Ovary (tissue), 9 donors: ENCODE data around the gene GBX2. TPM values are rescaled to one million over a fixed set of nuclear protein-coding genes. Genes with fewer than 3 reads are reported as not detected.

Experiments
- DNase-seq, 5 donors: peaks; one replicate each; pipeline ENCODE4 v3.0.0-alpha.2; 2019 to 2020
- H3K27ac ChIP-seq, 2 donors: fragments of 200-600 bp; one replicate each; pipeline versions ENCODE4 v1.5.1 to v1.8.0; 2019 to 2022
- H3K27me3 ChIP-seq: fragments of 200-600 bp; one replicate; pipeline ENCODE4 v1.8.0; 2022
- H3K36me3 ChIP-seq: fragments of 200-600 bp; sonication (generic); one replicate; pipeline ENCODE4 v1.5.1; 2019
- H3K4me1 ChIP-seq: one replicate; pipeline ENCODE4 v1.8.1; 2013; ENCODE audit warnings: mild to moderate bottlenecking, moderate library complexity; ENCODE audit not compliant: insufficient read depth
- H3K4me3 ChIP-seq: fragments of 200-600 bp; sonication (generic); one replicate; pipeline ENCODE4 v1.5.1; 2017
- H3K9me3 ChIP-seq, 2 donors: fragments of 200-600 bp in 1 of 2; sonication (generic) in 1 of 2; one replicate each; pipeline versions ENCODE4 v1.5.1 to v1.8.1; 2013 to 2019; ENCODE audit warnings: mild to moderate bottlenecking in 1 of 2, moderate library complexity in 1 of 2
- CTCF ChIP-seq, 3 donors: fragments of 450-650 bp in 2 of 3; fragments of 200-600 bp in 1 of 3; IDR thresholded peaks; one replicate each; pipeline versions ENCODE4 v1.5.1 to v1.8.0; 2016 to 2022; ENCODE audit warnings: antibody characterized with exemption in 3 of 3, mild to moderate bottlenecking in 1 of 3
- EP300 ChIP-seq: sonication (generic); formaldehyde crosslinking; IDR thresholded peaks from one replicate; pipeline ENCODE4 v1.6.1; 2017; ENCODE audit warnings: antibody characterized with exemption
- POLR2A ChIP-seq: fragments of 450-650 bp; IDR thresholded peaks from one replicate; pipeline ENCODE4 v1.6.1; 2017; ENCODE audit warnings: antibody characterized with exemption, mild to moderate bottlenecking, moderate library complexity
- WGBS, 3 donors: extraction: QIAGEN DNeasy Blood & Tissue Kit in 1 of 3; methylation state at CpG; one replicate each; pipeline versions ENCODE4 v1.1.5 to v1.1.7; 2013 to 2017; 5-methylcytosine and 5-hydroxymethylcytosine counted together
- intact Hi-C, 4 donors: fragments of 100-400 bp; cut with DNase I; formaldehyde crosslinking; loops; one replicate each; pipeline versions ENCODE4 v1.11.0 to v1.15.1; 2022 to 2023
- polyA plus RNA-seq, 2 donors: library from polyadenylated mRNA; stranded (reverse); fragments of 200-250 nt in 1 of 2; fragments of 350-450 nt in 1 of 2; fragmentation: Illumina TruSeq in 1 of 2; extraction: RNeasy Lipid Tissue Mini Kit (QIAGEN cat#74804) in 1 of 2; gene quantifications; one replicate each; pipeline ENCODE4 v1.2.3, GENCODE V29; 2013 to 2014
- small RNA-seq: library from RNA; depleted of rRNA; stranded (forward); fragments of <200 nt; gene quantifications from one replicate; pipeline ENCODE3, GENCODE V24; 2016
- total RNA-seq, 7 donors: library from RNA; depleted of rRNA in 2 of 7; stranded (reverse); fragments of >200 nt in 2 of 7; fragmentation: NEBNext Ultra II Directional in 3 of 7; extraction: Animal tissue kit (Norgen Biotek cat#: 25700) in 3 of 7; gene quantifications; one replicate each; pipeline versions ENCODE4 v1.1.0 to v1.2.4, GENCODE V29; 2016 to 2023
- donor health status: DM: no; HTN: no; CAD: no; lungs with moderate emphysema.
- donor health status: DM: no; HTN: no; CAD: no.
- donor health status: Bipolar disorder and iron deficiency.
- donor health status: DM: yes; HTN: yes; CAD: no.
- donor health status: DM: no; HTN: no; CAD: no.
- donor health status: DM: yes; HTN: yes; CAD: no.

GBX2 gene
- total and polyA plus RNA-seq, 9 donors = not detected

DNA sequence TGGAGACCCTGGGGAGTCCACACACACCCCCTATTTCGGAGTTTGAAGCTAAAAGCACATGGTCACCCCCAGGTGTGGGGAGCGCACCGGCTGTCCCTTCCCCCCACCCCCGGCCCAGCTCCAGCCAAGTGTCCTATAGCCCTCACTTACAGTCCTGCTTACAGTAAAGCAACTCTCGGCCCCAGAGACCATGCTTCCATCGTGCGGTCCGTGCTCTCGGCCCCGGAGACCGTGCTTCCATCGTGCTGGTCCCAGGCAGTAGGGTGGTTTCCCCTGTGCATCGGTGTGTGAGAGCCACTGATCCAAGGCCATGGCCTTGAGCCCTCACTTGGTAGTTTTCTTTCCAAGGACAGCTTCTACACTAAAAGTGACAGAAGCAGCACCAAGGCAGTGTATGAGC, 48.7 kb downstream of the GBX2 start:
- intact Hi-C loops = no loop called here
- Histone ChIP-seq H3K4me1 (peaks cover 1% of the 10 kb centered on the region), H3K36me3 (no peaks in the 10 kb centered on the region), H3K27me3 (no peaks in the 10 kb centered on the region), H3K27ac (no peak overlapping the region), H3K9me3 (no peaks in the 10 kb centered on the region), H3K4me3 (no peak overlapping the region)
- 73 to 78% (median 77%) methylated on average over 13 of the region's 13 CpGs for WGBS, 3 donors
- no peak for DNase-seq
- TF ChIP-seq CTCF (IDR thresholded peaks at IDR 0.05) = no peak
- no peak for TF ChIP-seq EP300
- no peak for TF ChIP-seq POLR2A

GRCh38 chr2:236119003-236119402, 49.2 kb downstream of the GBX2 start:
- no peak for DNase-seq
- TF ChIP-seq CTCF (IDR thresholded peaks at IDR 0.05) (no peak), POLR2A (no peak), EP300 (no peak)

DNA sequence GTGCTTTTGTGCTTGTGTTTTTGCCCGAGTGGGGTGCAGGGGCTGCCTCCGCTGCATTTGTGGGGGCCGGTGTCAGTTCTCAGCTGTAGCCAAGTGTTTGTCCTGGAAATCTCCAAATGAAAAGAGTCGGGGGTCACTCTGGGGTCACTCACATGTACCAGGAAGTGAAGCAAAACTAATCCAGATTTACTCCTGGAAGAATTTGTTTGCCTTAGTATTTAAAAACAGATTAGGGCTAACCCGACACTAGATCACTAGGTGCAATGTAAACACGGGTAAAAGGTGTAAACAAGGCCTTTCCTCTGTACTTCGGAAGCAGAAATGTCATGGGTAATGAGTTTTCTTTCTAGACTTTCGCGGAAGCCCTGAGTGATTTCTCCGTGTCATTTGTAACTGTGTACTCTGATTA, 50.3 kb downstream of the GBX2 start:
- TF ChIP-seq EP300 = no peak
- no peak for TF ChIP-seq CTCF (IDR thresholded peaks at IDR 0.05)
- TF ChIP-seq POLR2A = no peak
- no peaks in the 10 kb centered on the region for H3K36me3 ChIP-seq
- no peak for DNase-seq
- no peaks in the 10 kb centered on the region for H3K27me3 ChIP-seq
- no peaks in the 10 kb centered on the region for H3K9me3 ChIP-seq
- no peak overlapping the region for H3K27ac ChIP-seq
- 33 to 61% (median 59%) methylated on average over 10 of the region's 10 CpGs for WGBS, 3 donors
- no peak overlapping the region for H3K4me3 ChIP-seq
- H3K4me1 ChIP-seq = peaks cover 1% of the 10 kb centered on the region
- intact Hi-C loops = no loop called here

More at GRCh38 chr2:236119003-236119402, 49.2 kb downstream of the GBX2 start:
- Histone ChIP-seq H3K27me3 (no peaks in the 10 kb centered on the region), H3K27ac (no peak overlapping the region), H3K4me1 (peaks cover 1% of the 10 kb centered on the region), H3K9me3 (no peaks in the 10 kb centered on the region), H3K4me3 (no peak overlapping the region), H3K36me3 (no peaks in the 10 kb centered on the region)
- intact Hi-C loops = no loop called here
- WGBS, 3 donors = 92 to 96% (median 95%) methylated on average over 4 of the region's 4 CpGs

DNA sequence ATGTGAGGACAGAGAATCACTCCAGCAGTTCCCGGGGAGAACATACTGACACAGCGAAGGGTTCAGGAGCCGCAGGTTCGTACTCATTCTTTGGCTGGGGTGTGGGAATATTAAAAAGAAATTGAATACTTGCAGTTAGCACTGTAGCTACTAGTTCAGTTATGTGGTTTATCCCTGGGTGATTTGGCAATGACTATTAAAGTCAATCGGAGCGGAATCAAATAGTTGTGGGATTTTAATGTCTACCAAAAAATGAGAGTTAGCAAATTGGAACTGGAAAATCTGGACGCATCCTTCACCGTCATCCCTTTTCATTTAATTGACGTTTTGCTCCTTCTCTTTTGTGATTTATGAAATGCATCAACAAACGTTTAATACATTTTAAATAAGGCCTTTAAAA, 50.8 kb downstream of the GBX2 start:
- Histone ChIP-seq H3K4me1 (peaks cover 1% of the 10 kb centered on the region), H3K27me3 (no peaks in the 10 kb centered on the region), H3K36me3 (no peaks in the 10 kb centered on the region), H3K27ac (no peak overlapping the region), H3K9me3 (no peaks in the 10 kb centered on the region), H3K4me3 (no peak overlapping the region)
- DNase-seq = no peak
- intact Hi-C loops = no loop called here
- WGBS, 3 donors = 71 to 88% (median 85%) methylated on average over 10 of the region's 10 CpGs
- no peak for TF ChIP-seq EP300
- no peak for TF ChIP-seq CTCF (IDR thresholded peaks at IDR 0.05)
- no peak for TF ChIP-seq POLR2A

Small RNA genes lying within 50 kb of the gene (small RNA-seq; reads per million reads assigned to genes)
- not detected for gene RF00019
- gene RNU1-31P = not detected

Other genes with a start within 250 kb of the GBX2 start
- not detected for gene ASB18, start 96.0 kb upstream of the GBX2 start, total RNA-seq
- gene ASB18, start 96.0 kb upstream of the GBX2 start, polyA plus RNA-seq = not detected